ENCODE results near the gene SNF8. TPM values are rescaled to one million over a fixed set of nuclear protein-coding genes. Genes with fewer than 3 reads are reported as not detected.

The SNF8 gene
- total RNA-seq = 10 to 100 TPM; 60.2 to 80.9 (median 66.4) TPM

GRCh38 chr17:48944515-48945260 lies at the start of gene SNF8:
Gene SNF8, minus strand, starts transcription at chr17:48944842. Its CDS starts 108 bp downstream, at chr17:48944734.
- Histone ChIP-seq H3K27me3 (no peaks in the 10 kb centered on the region), H3K27ac (peak within 1 kb of the TSS; percentile 77 to 86 (median 84)), H3K4me1 (peaks cover 0 to 21% (median 12%) of the 10 kb centered on the region in 4 donors), H3K36me3 (peaks cover 0 to 16% (median 0%) of the 10 kb centered on the region in 3 donors), H3K4me3 (peak within 1 kb of the TSS; percentile 75 to 85 (median 82)), H3K9me3 (peaks cover 0 to 5% (median 0%) of the 10 kb centered on the region in 4 donors)
- DNase-seq = peak; percentile 84 to 96 (median 95)
- TF ChIP-seq POLR2A (IDR thresholded peaks at IDR 0.05) = peak; percentile 76 to 84
- TF ChIP-seq CTCF (IDR thresholded peaks at IDR 0.05) = no peak

DNA sequence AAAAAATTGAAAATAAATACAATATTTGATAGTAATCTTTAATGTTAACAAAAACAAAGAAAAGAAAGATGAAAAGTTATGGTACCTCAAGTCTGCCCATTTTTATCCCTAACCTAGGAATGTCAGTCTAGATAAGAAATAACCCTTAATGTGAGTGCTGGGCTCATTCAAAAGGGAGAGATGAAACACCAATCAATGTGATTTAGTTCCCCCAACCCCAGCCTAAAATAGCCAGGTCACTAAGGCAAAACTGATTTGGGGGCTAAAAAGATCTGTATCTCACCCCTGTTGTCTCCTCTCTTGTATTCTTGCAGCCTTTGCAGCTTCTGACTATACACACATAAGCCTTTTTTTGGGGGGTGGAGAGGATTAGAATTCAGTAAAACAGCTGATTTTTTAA lies 49.3 kb upstream of the SNF8 start:
- peaks cover 3 to 32% (median 19%) of the 10 kb centered on the region in 4 donors for H3K4me1 ChIP-seq
- TF ChIP-seq CTCF (IDR thresholded peaks at IDR 0.05) (no peak), POLR2A (IDR thresholded peaks at IDR 0.05) (no peak)
- H3K36me3 ChIP-seq = no peaks in the 10 kb centered on the region
- no peak overlapping the region for H3K4me3 ChIP-seq
- H3K27ac ChIP-seq = no peak overlapping the region
- no peaks in the 10 kb centered on the region for H3K9me3 ChIP-seq
- no peak for DNase-seq
- peaks cover 0 to 74% of the 10 kb centered on the region in 2 donors for H3K27me3 ChIP-seq

DNA sequence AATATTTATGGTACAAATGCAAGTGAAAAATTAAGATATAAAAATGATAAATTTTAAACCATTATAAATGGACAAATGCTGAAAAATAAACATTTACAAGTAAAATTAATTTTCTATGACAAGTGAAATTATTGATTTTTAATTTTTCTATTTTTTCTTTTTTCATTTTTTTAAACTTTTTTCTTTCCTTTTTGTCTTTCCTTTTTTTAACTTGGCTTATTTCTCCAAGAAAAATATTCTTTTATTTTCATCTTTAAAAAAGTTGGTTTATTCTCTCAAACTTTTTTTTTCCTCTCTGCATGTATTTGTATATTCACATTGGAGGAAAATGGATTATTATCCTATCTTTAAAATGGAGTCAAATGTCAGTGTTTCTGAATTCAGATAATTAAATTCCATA lies 48.7 kb upstream of the SNF8 start:
- no peak for DNase-seq
- TF ChIP-seq CTCF (IDR thresholded peaks at IDR 0.05) = no peak
- TF ChIP-seq POLR2A (IDR thresholded peaks at IDR 0.05) = no peak
- no peaks in the 10 kb centered on the region for H3K9me3 ChIP-seq
- H3K27ac ChIP-seq = no peak overlapping the region
- H3K36me3 ChIP-seq = no peaks in the 10 kb centered on the region
- H3K27me3 ChIP-seq = peaks cover 0 to 68% of the 10 kb centered on the region in 2 donors
- peaks cover 3 to 29% (median 17%) of the 10 kb centered on the region in 4 donors for H3K4me1 ChIP-seq
- H3K4me3 ChIP-seq = no peak overlapping the region

GRCh38 chr17:48992444-48992843 lies 47.8 kb upstream of the SNF8 start:
- TF ChIP-seq POLR2A (IDR thresholded peaks at IDR 0.05) (no peak), CTCF (IDR thresholded peaks at IDR 0.05) (no peak)
- no peak for DNase-seq
- Histone ChIP-seq H3K4me3 (no peak overlapping the region), H3K27ac (no peak overlapping the region), H3K27me3 (peaks cover 0 to 59% of the 10 kb centered on the region in 2 donors), H3K9me3 (no peaks in the 10 kb centered on the region), H3K36me3 (no peaks in the 10 kb centered on the region), H3K4me1 (peaks cover under 1 to 20% (median 9%) of the 10 kb centered on the region in 4 donors)

GRCh38 chr17:48990882-48991357 lies 46.3 kb upstream of the SNF8 start:
- DNase-seq = no peak
- Histone ChIP-seq H3K27ac (no peak overlapping the region), H3K4me1 (peaks cover 0 to 5% (median 2%) of the 10 kb centered on the region in 4 donors), H3K9me3 (no peaks in the 10 kb centered on the region), H3K27me3 (peaks cover 0 to 50% of the 10 kb centered on the region in 2 donors), H3K4me3 (no peak overlapping the region), H3K36me3 (no peaks in the 10 kb centered on the region)
- TF ChIP-seq POLR2A (IDR thresholded peaks at IDR 0.05) (no peak), CTCF (IDR thresholded peaks at IDR 0.05) (no peak)

All from Peyer's patch (tissue), 4 donors.